NCI-H2196 treated with DMSO at 0.1 percent for 48 hours (cell line): ENCODE data around the gene FBXO48.
A peak's percentile ranks its signal among the peaks of the same experiment; 100 is the strongest.
"Not testable (repeated sequence)": the region's sequence is repeated elsewhere in the genome, so short reads cannot be mapped to it uniquely, and the experiment has no call there.

Experiments
- DNase-seq: peaks from one replicate; lab custom pipeline; 2025; ENCODE audit not compliant: unreplicated experiment; lab: John Stamatoyannopoulos, UW

The FBXO48 gene

GRCh38 chr2:68472796-68473414 lies 5.8 kb upstream of the FBXO48 start:
- DNase-seq = no peak

GRCh38 chr2:68471385-68471784 lies 4.3 kb upstream of the FBXO48 start:
- no peak for DNase-seq

DNA sequence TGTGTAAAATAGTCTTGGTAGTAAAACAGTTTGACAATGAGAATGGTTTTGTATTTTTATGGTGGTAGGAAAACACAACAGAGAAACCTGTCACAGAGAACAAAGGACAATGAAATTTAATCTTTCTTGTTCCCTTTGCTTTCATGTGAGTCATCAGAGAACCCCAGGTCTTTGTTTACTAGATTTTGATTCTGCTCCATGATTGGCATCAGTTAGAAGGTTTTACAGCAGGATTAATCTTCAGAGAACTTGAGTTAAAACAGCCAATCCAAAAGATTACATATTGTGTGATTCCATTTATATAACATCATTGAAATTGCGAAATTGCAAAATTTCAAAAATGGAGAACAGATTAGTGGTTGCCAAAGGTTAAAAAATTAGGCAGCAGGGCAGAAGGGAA lies 2.8 kb upstream of the FBXO48 start:
- no peak for DNase-seq

DNA sequence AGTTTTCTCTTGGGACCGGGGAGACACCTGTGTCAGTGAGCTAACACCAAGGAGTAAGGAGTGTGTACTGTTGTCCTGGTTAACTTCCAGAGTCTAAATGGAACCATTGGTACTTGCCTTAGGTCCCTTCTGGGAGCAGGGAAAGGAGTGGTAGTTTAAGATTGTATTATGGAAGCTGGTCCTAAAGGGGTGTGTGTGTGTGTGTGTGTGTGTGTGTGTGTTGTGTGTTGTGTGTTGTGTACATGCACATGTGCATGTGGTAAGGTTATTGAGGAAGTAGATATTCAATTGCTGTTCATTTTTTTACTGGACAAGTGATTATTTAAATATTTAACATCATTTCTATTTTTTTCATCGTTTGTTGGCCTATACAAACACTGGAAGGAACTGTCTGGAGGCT lies 1.7 kb upstream of the FBXO48 start:
- DNase-seq = no peak

DNA sequence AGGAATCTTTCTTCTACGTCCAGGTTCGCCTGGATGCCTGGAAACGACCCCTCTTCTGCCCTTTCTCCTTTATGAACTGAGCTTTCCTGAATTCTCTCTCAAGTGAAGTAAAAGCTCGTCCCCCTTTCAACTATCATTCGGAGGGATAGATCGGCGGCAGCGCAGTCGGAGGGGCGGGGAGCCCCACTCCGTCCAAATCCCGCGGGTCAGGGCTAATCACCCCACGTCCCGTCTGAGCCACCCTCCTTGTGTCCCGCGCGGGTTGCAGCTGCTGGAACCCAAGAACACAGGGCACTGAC lies 367 bp downstream of the FBXO48 start:
- DNase-seq = no peak

DNA sequence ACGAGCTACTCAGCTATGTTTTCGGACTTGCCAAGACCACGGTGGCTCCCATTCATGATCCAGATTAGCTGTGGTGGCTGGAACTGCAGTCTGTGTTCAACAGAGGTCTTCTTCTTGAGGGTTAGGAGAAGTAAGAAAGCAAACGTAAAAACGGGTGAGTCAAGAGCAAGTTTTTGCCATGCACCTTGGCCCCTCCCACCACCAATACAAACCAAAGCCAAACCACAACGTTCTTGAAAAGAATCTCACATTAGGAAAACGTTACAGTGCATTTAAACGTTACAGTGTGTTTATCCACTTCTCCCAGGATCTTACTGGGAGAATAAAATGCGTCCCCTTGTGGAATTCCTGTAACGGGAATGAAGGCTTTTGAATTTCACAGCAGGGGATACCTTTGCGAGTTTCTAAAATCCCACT lies 725 bp downstream of the FBXO48 start:
- no peak for DNase-seq

DNA sequence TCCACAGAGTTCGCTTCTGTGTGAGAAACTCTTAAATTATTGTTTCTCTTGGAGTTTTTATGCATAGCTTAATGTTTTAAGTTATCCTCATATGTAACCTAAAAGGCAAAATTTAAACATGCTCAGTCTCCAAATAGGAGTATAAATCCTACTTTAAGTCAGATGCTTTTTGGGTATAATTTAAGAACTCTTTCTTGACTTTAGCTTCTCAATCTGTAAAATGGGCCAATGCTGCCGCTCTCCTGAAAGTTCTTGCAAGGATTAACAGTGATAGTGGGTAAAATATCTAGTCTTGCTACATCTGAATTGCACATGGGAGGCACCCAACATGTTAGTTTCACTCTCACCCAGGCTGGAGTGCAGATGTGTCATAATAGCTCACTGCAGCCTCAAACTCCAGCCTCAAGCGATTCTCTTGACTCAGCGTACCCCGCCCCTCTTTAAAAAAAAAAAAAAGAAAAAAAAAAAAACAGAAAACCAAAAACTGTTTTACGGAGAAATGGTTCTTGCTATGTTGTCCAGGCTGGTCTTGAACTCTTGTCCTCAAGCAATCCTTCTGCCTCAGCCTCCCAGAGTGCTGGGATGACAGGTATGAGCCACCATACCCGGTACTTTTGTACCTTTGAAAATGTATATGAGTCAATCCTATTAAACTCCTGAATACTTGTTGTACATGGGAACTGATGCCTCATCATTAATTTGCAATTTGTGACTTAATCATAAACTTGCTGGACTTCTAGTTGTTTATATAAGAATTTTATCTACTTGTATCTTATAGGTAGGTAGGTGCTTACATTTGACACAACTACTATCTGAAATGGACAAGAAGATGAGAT lies 1.8 kb downstream of the FBXO48 start:
- no peak for DNase-seq

DNA sequence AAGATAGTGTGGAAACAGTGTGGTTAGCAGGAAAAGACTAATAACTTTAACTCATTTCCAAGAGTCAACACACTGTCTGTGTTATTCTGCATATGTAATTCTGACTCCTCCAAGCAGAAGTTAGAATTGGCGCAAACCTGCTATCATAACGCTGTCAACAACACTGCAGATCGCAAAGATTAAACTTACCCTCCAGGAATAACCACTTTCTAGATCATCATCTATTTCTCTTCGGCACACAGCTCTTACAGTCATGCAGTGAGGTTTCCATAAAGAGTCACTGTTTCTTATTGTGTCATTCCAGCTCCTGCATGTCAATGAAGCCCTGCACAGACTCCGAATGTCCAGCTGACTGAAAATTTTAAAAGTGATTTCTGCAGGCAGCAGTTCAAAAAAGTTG lies 2.4 kb downstream of the FBXO48 start:
- no peak for DNase-seq

DNA sequence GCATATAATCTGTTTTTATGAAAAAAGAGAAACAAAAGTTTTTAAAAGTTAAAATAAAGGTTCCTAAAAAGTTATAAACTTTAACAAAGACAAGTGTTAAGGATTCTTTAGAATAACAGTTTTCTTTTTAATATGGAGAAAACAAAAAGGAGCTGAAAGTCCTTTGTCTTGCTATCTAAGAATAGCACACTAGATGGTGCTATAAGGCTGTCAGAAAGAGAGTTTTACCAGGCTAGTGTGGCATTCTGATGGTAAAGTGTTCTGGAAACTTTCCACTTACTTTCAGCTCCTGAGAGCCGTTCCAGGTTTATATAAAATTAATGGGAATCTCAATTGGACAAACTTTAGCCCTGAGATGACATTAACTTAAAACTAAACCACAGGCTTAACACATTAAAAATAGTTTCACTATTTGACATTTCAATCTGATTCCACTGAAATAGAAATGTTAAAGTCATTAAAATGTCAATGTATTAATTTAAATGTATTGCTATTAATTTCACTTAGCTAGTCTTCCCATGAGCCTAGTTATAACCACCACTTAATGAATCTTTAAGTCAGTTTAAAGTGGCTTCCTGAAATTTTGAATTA lies 3.7 kb downstream of the FBXO48 start:
- no peak for DNase-seq

- DNase-seq = no peak
Measured at GRCh38 chr2:68458981-68459380, 8.1 kb downstream of the FBXO48 start.

- DNase-seq = no peak
Measured at GRCh38 chr2:68456198-68456597, 10.9 kb downstream of the FBXO48 start.

- DNase-seq = no peak
Measured at GRCh38 chr2:68454719-68455118, 12.4 kb downstream of the FBXO48 start.

GRCh38 chr2:68453761-68454360 lies 13.2 kb downstream of the FBXO48 start:
- no peak for DNase-seq

DNA sequence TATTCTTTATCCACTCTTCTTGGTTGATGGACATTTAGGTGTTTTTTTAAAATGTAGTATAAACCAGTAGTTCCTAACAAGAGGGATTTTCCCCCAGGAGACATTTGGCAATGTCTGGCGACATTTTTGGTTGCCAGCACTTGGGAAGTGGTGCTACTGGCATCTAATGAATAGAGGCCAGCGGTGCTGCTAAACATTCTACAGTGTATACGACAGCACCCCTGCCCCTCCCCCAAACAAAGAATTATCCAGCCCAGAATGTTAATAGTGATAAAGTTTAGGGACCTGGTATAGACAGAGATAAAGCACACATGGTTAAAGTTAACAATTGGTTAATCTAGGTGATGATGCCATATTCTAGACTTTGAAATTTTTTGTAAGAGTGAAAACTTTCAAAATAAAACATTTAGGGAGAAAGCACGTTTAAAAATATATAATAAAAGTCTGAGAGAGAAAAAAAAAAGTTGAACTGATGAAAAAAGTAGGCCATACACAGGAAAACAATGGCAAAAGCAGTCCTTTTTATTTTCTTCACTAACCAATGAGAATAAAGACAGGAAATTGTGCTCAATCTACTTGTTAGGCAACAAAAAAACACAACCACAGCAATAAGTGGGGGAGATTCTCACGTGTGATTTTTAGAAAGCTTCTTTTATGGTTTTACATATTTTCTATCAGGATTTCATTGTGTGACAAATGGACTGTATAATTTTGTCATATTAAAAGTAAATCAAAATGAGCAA lies 14.8 kb downstream of the FBXO48 start:
- DNase-seq = no peak

GRCh38 chr2:68448671-68449653 lies 18.1 kb downstream of the FBXO48 start:
- no peak for DNase-seq

- no peak for DNase-seq
Measured at GRCh38 chr2:68447118-68447517, 20.0 kb downstream of the FBXO48 start.

GRCh38 chr2:68446425-68446824 lies 20.7 kb downstream of the FBXO48 start:
- DNase-seq = not testable (repeated sequence)

DNA sequence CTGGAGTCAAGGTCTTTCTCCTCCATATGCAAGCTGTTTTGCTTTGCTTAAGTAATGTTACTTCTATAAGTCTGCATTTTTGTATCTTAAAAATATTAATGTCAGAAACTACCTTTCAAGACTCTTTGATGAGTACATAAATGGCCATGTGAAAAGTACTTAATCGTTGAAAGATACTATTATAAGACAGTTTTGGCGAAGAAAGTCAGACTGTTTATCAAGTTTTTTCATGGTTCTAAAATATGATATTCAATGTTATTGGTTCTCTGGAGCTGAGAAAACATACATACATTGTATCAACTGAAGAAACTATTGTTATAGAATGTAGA lies 25.1 kb downstream of the FBXO48 start:
- no peak for DNase-seq

- DNase-seq = peak; percentile 43
Measured at GRCh38 chr2:68441179-68441993, 25.7 kb downstream of the FBXO48 start.
